Hematopoietic multipotent progenitor cell treated with erythropoietin and hydrocortisone succinate and interleukin-3 and kit ligand, for 8 days (in vitro differentiated cells): ENCODE measurements around the gene PARP15.
"Not testable (repeated sequence)": the region's sequence is repeated elsewhere in the genome, so short reads cannot be mapped to it uniquely, and the experiment has no call there.

Experiments used
- DNase-seq: peaks from one replicate; pipeline ENCODE4 v3.0.0-alpha.2; 2015

PARP15 gene

DNA sequence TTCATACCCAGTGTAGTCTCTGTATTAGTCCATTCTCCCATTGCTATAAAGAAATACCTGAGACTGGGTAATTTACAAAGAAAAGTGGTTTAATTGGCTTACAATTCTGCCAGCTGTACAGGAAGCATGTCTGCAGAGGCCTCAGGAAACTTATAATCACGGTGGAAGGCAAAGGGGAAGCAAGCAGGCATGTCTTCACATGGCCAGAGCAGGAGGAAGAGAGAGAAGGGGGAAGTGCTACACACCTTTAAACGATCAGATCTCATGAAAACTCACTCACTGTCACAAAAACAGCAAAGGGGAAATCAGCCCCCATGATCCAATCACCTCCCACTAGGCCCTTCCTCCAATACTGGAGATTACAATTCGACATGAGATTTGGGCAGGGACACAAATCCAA is 96.9 kb downstream of the PARP15 start:
- DNase-seq = no peak

GRCh38 chr3:122676759-122677158 is 99.3 kb downstream of the PARP15 start:
- no peak for DNase-seq

DNA sequence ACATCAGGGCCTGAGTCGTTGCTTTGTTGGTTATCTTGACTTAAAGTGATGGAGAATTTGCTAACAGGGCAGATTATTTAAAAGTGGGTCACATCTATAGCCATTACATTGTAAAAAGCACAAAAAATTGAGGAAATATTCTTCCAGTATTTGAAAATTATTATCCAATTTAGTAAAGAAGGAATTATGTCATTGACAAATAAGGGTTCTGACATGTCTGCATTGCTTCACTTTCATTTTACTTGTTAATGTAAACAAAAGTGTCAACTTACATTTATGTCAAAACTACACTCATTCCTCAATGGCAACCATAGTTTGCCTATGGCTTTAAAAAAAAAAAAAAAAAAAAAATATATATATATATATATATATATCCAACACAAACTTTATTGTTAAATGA is 99.8 kb downstream of the PARP15 start:
- DNase-seq = no peak

GRCh38 chr3:122678506-122678905 is 101.1 kb downstream of the PARP15 start:
- DNase-seq = no peak

DNA sequence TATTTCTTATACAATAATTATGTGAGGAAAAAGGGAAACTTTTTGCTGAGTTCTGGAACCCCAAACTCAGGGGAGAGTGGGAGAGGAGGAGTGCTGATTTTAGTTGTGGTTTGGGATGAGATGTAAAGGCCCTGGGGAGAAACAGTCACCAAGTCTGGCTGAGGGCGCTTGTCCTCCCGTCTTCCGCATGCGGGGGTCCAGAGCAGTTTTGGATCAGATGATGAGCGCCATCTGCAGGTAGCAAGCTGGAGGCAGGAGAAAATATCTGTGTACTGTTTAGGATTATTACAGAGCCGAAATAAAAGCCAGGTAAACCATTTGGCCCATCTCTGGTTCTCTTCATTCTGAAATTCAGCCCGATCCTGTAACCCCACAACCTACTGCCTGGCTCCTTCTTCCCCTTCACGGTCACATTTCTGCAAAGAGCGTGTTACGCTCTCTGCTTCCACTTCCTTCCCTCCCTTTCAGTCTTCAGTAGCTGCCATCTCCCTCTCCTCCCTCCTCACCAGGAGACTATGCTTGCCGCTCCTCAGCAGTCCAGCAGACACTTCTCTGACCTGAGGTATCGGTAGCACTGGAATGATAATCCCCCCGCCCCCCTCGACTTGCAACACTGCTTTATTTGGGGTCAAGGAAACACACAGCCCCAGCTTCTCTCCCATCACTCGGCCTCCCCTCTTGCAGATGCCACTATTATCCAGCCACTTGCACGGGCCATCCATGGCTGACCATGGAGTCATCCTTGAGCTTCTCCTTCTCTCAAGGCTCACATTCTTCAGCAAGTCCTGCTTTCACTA is 101.8 kb downstream of the PARP15 start:
- peak; percentile 91 for DNase-seq

DNA sequence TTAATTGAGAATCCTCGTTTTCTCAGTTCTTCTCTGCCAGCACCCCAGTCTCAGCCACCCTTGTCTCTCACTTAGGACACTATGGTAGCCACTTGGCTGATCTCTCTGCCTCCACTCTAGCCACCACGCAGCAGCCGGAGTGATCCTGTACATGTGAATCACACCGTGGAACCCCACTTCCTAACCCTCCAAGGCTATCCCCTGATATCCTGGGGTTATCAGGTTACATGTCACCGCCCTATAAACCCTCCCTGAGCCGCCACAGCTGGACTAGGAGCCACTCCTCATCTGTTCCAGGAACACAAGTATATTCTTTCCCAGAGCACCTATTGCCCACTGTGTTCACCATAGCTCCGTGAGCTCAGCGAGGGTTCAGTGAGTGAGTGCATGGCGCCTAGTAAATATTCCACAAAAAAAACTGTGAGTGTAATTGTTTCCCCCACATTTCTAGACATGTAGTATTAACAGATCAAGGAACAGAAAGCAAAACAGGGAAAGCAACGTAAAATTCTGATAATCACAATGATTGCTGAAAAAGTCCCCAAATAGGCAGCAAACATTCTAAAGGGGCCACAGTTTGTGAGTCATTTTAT is 102.5 kb downstream of the PARP15 start:
- peak; percentile 70 for DNase-seq

- peak; percentile 83 for DNase-seq
Measured at GRCh38 chr3:122680475-122681283, 103.2 kb downstream of the PARP15 start, which contains the start of gene PARP14. Gene PARP14 (plus strand): TSS chr3:122680839. CDS start chr3:122680884, 45 bp downstream.

DNA sequence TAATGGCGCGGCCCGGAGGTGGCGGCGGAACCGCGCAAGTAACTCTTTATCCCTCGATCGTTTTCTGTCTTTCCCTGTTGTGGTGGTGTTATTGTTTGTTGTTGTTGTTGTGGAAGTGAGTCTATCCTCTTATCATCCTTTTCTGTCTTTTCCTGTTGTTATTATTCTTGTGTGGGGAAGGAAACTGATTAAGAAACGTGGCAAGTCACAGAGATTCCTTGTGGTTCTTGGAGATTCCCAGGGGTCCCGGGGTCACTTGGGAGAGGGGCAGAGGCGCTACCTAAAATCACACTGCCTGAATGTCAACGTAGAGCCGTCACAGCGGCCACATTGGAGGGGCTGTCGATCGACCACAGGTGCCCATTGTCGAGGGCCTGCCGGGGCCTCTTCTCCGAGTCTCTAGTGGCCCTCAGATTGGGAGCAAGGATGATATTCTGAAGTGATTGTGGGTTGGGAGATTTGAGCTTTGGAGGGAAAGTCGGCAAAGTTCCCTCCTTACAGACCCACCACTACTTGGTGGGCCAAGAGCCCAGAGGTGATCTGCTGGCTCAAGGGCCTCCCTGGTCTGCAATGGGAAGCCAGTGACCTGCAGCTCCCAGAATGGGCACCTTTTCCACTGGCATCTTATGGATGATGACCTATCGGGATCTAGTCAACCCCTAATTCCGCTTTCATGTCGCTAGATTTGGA is 104.0 kb downstream of the PARP15 start:
- DNase-seq = no peak

DNA sequence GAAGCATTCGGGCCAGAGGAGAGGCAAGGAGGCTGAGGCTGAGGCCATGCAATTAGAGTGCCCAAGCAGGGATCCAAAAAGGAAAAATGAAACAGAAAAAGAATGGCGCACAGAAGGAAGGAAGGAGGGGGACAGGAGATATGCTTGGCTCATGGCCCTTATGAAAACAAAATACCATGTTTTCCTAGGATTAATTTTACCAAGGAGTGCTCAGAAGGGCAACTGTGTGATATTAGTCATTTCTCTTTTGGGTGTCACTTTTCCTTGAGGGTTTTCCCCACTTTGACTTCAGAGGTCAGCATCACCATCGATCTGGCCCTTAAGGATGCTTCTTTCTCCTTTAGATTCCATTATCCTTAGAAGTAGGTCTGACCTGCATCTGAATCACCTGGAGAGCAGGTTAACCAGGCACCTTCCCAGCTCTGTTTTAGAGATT is 104.5 kb downstream of the PARP15 start:
- no peak for DNase-seq

DNA sequence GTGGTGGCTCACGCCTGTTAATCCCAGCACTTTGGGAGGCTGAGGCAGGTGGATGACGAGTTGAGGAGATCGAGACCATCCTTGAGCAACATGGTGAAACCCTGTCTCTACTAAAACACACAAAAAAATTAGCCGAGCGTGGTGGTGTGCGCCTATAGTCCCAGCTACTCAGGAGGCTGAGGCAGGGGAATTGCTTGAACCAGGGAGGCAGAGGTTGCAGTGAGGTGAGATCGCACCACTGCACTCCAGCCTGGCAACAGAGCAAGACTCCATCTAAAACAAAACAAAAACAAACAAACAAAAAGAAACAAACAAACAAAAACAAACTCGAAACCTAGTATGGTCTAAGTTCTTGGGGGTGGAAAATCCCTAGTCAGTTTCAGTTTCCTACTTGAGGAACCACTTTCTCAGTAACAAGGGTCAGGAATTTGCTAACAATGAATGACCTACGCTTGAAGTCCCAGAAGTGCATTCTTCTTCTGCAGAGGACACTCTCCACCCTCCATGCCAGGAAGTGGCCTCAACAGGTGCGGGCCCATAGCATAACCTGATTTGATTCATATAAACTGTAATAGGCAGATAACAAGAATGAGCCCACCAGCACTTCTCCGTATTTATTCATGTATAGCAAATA is 105.4 kb downstream of the PARP15 start:
- DNase-seq = not testable (repeated sequence)

DNA sequence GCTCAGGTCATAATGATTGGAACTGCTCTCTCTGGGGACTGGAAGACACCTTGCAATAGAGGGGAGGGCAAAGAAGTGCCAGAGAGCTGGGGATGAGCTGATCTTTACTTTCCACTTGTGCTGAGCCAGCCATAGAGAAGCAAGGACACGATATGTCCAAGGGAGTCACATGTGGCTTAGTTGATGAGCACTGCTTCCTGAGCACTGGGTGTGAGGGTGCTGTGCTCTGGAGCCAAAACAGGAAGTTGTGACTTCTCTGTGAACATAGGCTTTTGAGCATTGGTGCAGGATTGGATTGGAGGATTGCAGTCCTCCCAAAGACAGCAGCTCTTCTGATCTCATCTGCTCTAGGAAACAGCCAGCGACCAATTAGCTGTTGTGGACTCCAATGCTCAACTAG is 109.8 kb downstream of the PARP15 start:
- no peak for DNase-seq
